Esophagus muscularis mucosa (tissue), 4 donors: ENCODE data around the gene PTPN4. TPM values are rescaled to one million over a fixed set of nuclear protein-coding genes. Genes with fewer than 3 reads are reported as not detected.

Experiments used
- DNase-seq: peaks from one replicate; pipeline ENCODE4 v3.0.0-alpha.2; 2017; ENCODE audit errors: extremely low spot score
- H3K27ac ChIP-seq, 4 donors: fragments of 200-600 bp; sonication (generic); replicated peaks in 1 of 4; 1 replicate in 3 of 4; 2 replicates in 1 of 4; pipeline ENCODE4 v1.5.1; 2016 to 2019; ENCODE audit warnings: mild to moderate bottlenecking in 1 of 4
- H3K27me3 ChIP-seq, 4 donors: fragments of 200-600 bp; sonication (generic); one replicate each; pipeline versions ENCODE4 v1.5.1 to v1.6.0; 2016 to 2019
- H3K36me3 ChIP-seq, 4 donors: fragments of 200-600 bp; sonication (generic); one replicate each; pipeline ENCODE4 v1.5.1; 2016 to 2019
- H3K4me1 ChIP-seq, 4 donors: fragments of 200-600 bp; sonication (generic); one replicate each; pipeline ENCODE4 v1.5.1; 2016 to 2019
- H3K4me3 ChIP-seq, 4 donors: fragments of 200-600 bp; sonication (generic); 1 replicate in 2 of 4; 2 replicates in 2 of 4; pipeline ENCODE4 v1.5.1; 2016 to 2019; ENCODE audit warnings: mild to moderate bottlenecking in 4 of 4, moderate library complexity in 1 of 4
- H3K9me3 ChIP-seq, 4 donors: fragments of 200-600 bp; sonication (generic); 1 replicate in 3 of 4; 2 replicates in 1 of 4; pipeline ENCODE4 v1.5.1; 2016 to 2019
- CTCF ChIP-seq, 3 experiments: fragments of 200-600 bp in 2 of 3; fragments of 450-650 bp in 1 of 3; sonication (generic) in 2 of 3; IDR thresholded peaks; one replicate each; pipeline ENCODE4 v1.5.1; 2017 to 2019; ENCODE audit warnings: antibody characterized with exemption in 3 of 3, mild to moderate bottlenecking in 2 of 3, moderate library complexity in 1 of 3
- EP300 ChIP-seq: sonication (generic); formaldehyde crosslinking; IDR thresholded peaks from one replicate; pipeline ENCODE4 v1.6.1; 2017; ENCODE audit warnings: antibody characterized with exemption
- POLR2A ChIP-seq: fragments of 450-650 bp; IDR thresholded peaks from one replicate; pipeline ENCODE4 v1.6.1; 2017; ENCODE audit warnings: antibody characterized with exemption, moderate library complexity, mild to moderate bottlenecking, low read depth
- POLR2AphosphoS5 ChIP-seq, 2 donors: sonication (generic); formaldehyde crosslinking; IDR thresholded peaks; one replicate each; pipeline ENCODE4 v1.6.1; 2017; ENCODE audit warnings: antibody characterized with exemption in 2 of 2
- WGBS: methylation state at CpG from one replicate; pipeline ENCODE4 v1.1.5; 2018; 5-methylcytosine and 5-hydroxymethylcytosine counted together
- intact Hi-C: fragments of 100-400 bp; cut with DNase I; formaldehyde crosslinking; loops from one replicate; pipeline ENCODE4 v1.15.1; 2023
- total RNA-seq, 4 donors: library from RNA; depleted of rRNA; stranded (reverse); fragments of >200 nt; gene quantifications; one replicate each; pipeline versions ENCODE4 v1.1.0 to v1.2.1, GENCODE V29; 2016

The PTPN4 gene
- total RNA-seq, 4 donors from 2014 or later: 21.3 to 39.9 (median 24.7) TPM

GRCh38 chr2:119860924-119861323, 101.2 kb downstream of the PTPN4 start:
- TF ChIP-seq EP300 (no peak), POLR2A (no peak), CTCF (IDR thresholded peaks at IDR 0.05) (no peak), POLR2AphosphoS5 (IDR thresholded peaks at IDR 0.05) (no peak)
- Histone ChIP-seq H3K4me1 (peaks cover 0 to 16% (median 10%) of the 10 kb centered on the region in 4 donors), H3K27me3 (no peaks in the 10 kb centered on the region), H3K36me3 (no peaks in the 10 kb centered on the region), H3K27ac (no peak overlapping the region), H3K9me3 (no peaks in the 10 kb centered on the region), H3K4me3 (no peak overlapping the region)
- intact Hi-C loops: no loop called here
- 82% methylated on average over 7 of the region's 7 CpGs for WGBS
- DNase-seq: no peak

DNA sequence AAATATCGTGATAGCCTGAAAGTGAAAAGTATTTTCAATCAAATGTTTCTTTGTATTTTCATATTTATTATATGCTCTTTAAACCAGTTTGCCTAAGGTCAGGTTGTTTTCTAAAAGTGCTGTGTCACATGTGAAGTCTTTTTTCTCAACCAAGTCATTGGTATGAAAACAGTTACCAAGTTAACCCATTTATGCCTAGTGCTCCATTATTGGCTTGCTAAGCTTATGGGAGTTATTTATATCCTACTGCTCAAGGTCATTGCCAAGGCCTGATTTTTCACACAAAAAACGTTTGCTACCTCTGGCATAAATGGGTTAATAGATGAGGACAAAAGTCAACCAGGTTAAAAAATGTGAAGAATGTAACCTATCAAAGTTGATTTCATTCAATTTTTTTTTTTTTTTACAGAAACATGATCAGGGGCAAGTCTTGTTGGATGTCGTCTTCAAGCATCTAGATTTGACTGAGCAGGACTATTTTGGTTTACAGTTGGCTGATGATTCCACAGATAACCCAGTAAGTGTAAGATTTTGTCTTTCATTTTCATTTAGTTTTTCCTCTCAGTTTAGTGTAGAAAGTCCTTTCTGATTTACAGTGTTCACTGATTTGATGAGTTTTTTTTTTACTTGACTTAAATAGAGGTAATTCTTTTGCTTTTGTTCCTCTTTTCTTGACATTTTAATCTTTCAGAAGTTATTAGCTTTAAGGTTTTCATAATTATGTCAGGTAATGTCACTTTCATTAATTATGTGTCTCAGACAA, 102.6 kb downstream of the PTPN4 start:
- Histone ChIP-seq H3K36me3 (no peaks in the 10 kb centered on the region), H3K4me1 (peaks cover 0 to 16% (median 10%) of the 10 kb centered on the region in 4 donors), H3K27me3 (no peaks in the 10 kb centered on the region), H3K9me3 (no peaks in the 10 kb centered on the region), H3K27ac (no peak overlapping the region), H3K4me3 (no peak overlapping the region)
- 72% methylated on average over 3 of the region's 3 CpGs for WGBS
- intact Hi-C loops: no loop called here
- DNase-seq: no peak
- TF ChIP-seq CTCF (IDR thresholded peaks at IDR 0.05) (no peak), POLR2A (no peak), POLR2AphosphoS5 (IDR thresholded peaks at IDR 0.05) (no peak), EP300 (no peak)

DNA sequence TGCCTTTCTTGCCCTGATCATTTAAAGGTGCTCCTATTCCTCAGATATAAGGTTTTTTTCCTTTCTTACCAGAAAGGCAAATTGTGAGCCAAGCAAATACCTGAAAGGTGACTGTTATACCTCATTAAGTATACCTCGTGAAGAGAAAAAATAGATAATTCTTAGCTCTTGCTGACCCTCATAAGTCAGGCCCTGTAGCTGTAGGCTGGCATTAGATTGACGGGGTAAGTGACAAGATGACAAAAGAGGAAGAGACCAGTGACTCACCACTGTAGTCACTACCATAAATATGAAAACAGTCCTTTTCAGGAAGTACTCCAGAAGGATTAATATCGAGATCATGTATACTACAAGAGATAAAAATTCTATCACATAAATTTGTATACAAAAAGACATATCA, 104.6 kb downstream of the PTPN4 start:
- H3K36me3 ChIP-seq: no peaks in the 10 kb centered on the region
- no peaks in the 10 kb centered on the region for H3K9me3 ChIP-seq
- H3K4me1 ChIP-seq: peaks cover 0 to 16% (median 10%) of the 10 kb centered on the region in 4 donors
- 72% methylated on average over 3 of the region's 3 CpGs for whole genome bisulfite sequencing
- H3K27ac ChIP-seq: no peak overlapping the region
- H3K4me3 ChIP-seq: no peak overlapping the region
- no peaks in the 10 kb centered on the region for H3K27me3 ChIP-seq
- no peak for DNase-seq
- TF ChIP-seq EP300 (no peak), POLR2A (no peak), CTCF (IDR thresholded peaks at IDR 0.05) (no peak), POLR2AphosphoS5 (IDR thresholded peaks at IDR 0.05) (no peak)
- intact Hi-C loops: no loop called here

GRCh38 chr2:119871725-119872124, 112.0 kb downstream of the PTPN4 start:
- Histone ChIP-seq H3K27me3 (no peaks in the 10 kb centered on the region), H3K4me3 (no peak overlapping the region), H3K4me1 (no peaks in the 10 kb centered on the region), H3K9me3 (no peaks in the 10 kb centered on the region), H3K36me3 (no peaks in the 10 kb centered on the region), H3K27ac (no peak overlapping the region)
- TF ChIP-seq CTCF (IDR thresholded peaks at IDR 0.05) (no peak), EP300 (no peak), POLR2A (no peak)
- intact Hi-C loops: no loop called here
- 82% methylated on average over 3 of the region's 3 CpGs for WGBS
- DNase-seq: no peak
